ENCODE data around the gene HPCAL1.
"Not testable (repeated sequence)": the region's sequence is repeated elsewhere in the genome, so short reads cannot be mapped to it uniquely, and the experiment has no call there.

The HPCAL1 gene

DNA sequence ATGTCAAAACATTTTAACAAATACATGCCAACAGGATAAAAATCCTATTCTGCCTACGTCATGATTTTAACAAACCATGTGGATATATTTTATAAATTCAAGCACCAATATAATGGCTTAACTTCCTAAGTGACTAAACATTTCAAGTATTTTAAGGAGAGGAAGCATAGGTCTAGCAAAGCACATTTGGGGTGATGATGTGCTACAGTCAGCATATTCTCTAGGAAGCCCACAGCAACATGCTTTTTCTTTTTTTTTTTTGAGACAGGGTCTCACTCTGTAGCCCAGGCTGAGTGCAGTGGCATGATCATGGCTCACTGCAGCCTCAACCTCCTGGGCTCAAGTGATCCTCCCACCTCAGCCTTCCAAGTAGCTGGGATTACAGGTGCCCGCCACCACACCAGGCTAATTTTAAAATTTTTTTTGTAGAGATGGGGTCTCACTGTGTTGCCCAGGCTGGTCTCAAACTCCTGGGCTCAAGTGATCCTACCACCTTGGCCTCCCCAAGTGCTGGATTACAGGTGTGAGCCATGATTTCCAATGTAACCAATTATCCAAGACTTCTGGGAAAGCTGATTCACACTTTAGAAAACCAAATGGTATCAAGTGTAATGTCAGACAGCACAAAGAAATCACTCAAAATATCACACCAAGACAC is 139.9 kb downstream of the HPCAL1 start:
- DNase-seq (ENCODE audit: low read depth in 2 of 2), result not testable (repeated sequence)

DNA sequence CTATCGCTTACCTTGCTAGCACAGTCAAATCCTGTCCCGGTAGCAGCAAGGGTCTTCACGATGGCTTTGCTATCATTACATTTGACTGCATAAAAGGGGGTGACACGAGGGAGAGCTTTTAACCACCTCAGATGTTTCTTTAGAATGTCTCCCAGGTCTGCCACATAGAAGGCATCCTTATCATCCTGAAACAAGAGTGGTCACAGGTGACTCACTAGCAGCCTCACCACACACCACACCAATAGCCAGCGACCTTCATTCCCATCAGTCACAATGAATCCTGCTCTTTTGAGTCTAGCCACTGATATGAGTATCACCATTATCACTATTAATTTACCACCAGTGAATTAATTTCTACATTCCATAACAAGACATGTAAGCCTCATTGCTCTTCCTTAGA is 141.8 kb downstream of the HPCAL1 start:
- DNase-seq (ENCODE audit: low read depth in 2 of 2), result peak in 1 of 2 donors; percentile 47

GRCh38 chr2:10446631-10447030 is 143.9 kb downstream of the HPCAL1 start:
- no peak for DNase-seq (ENCODE audit: low read depth in 2 of 2)

DNA sequence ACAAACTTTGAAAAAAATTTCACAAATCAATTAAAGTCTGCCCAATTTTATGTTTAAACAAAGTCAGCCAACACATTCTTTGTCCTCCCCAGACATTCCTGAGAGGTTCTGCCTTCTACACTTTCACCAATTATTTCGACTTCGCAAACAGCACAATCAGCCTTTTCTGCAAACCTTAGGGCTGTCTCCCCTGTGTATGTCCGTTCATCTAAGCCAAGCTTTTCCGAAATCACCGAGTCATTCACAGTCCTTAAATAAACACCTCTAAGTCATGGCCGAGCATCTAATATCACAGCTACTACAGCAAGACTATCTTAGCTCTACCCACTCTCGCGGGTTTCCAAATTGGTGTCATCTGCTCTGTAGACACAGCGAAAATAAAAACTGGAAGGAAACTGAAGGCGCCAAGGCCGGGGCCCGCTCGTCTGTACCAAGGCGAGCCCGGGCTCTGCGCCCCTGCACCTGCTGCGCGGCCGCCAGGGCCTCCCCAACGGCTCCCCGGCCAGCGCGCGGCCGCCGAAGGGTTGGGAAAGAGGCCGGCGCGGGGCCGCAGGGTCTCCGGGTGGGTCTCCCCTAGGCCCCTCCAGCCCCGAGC is 144.7 kb downstream of the HPCAL1 start:
- peak; percentile 16 to 17 for DNase-seq (ENCODE audit: low read depth in 2 of 2)

GRCh38 chr2:10447895-10448575 is 145.3 kb downstream of the HPCAL1 start, which contains the start of gene ODC1:
TSS of gene ODC1 (minus strand) at chr2:10448327. CDS start at chr2:10445032, 3,295 bp downstream.
- DNase-seq (ENCODE audit: low read depth in 2 of 2), result peak; percentile 95 to 97

GRCh38 chr2:10448576-10449485 is 146.1 kb downstream of the HPCAL1 start:
- DNase-seq (ENCODE audit: low read depth in 2 of 2), result peak; percentile 90 to 91

DNA sequence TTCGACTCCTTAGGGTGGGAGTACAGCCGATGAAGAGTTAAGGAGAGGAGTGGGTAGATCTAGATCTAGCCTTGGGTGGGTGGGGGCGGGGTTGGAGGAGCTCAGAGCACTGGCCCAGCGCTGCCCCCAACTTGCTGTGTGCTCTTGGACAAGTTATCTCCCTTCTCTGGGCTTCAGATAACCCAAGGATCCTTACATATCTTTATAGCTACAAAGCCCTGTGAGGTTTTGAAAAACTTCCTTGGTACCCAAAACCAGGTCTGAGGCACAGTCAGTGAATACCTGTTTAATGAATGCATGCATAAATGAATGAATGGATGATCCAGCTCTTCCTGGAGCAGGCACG is 146.8 kb downstream of the HPCAL1 start:
- DNase-seq (ENCODE audit: low read depth in 2 of 2), result no peak

- no peak for DNase-seq (ENCODE audit: low read depth in 2 of 2)
These were observed 147.4 kb downstream of the HPCAL1 start for GRCh38 chr2:10449838-10450691.

- no peak for DNase-seq (ENCODE audit: low read depth in 2 of 2)
These were observed 149.1 kb downstream of the HPCAL1 start for GRCh38 chr2:10451819-10452218.

- no peak for DNase-seq (ENCODE audit: low read depth in 2 of 2)
These were observed 149.6 kb downstream of the HPCAL1 start for GRCh38 chr2:10452312-10452711.

- no peak for DNase-seq (ENCODE audit: low read depth in 2 of 2)
These were observed 150.5 kb downstream of the HPCAL1 start for GRCh38 chr2:10452956-10453904.

- DNase-seq (ENCODE audit: low read depth in 2 of 2), result no peak
These were observed 151.2 kb downstream of the HPCAL1 start for GRCh38 chr2:10453905-10454298.

GRCh38 chr2:10454505-10454904 is 151.8 kb downstream of the HPCAL1 start:
- DNase-seq (ENCODE audit: low read depth in 2 of 2), result no peak

- DNase-seq (ENCODE audit: low read depth in 2 of 2), result not testable (repeated sequence)
These were observed 154.5 kb downstream of the HPCAL1 start for GRCh38 chr2:10457195-10457594.

GRCh38 chr2:10457846-10458598 is 155.3 kb downstream of the HPCAL1 start:
- DNase-seq (ENCODE audit: low read depth in 2 of 2), result no peak

- DNase-seq (ENCODE audit: low read depth in 2 of 2), result no peak
These were observed 157.7 kb downstream of the HPCAL1 start for GRCh38 chr2:10460366-10460796.

DNA sequence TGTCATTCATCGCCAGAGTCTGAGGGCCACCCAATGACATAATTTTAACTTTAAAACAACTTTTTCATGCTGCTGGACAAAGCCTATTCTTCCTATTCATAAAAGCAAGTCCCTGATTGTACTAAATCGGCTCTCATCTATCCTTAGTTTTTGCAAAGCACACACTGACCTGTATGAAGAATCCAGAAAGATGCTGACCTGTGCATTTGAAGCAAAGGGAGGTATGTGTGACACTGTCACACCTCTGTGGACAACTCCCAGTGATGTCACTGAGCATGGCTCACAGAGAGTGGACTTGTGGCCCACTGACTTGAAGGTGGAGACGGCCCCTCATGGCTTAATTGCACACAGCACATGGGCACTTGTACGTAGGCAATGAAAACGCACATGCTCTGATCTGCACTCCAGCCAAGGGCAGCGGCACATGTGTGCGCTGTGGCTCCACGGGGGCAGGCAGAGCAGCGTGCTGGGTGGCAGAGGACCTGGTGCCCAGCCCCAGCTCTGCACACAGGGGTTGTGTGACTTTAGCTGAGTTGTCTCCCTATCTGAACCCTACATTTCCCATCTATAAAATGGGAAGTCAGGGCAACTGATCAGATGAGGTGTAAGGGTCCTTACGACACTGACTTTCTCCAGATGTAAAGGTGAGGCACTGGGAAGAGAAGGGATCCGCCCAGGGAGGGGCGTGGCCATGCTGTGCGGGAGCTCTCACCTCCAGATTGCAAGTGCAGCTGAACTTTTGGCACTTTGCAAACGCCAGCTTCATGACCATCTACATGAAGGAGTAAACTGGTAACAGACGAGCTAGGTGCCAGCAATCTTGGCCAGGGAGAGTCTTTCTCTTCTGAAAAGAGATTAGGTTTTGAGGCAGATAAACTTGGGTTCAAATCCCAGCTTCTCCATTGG is 159.7 kb downstream of the HPCAL1 start:
- no peak for DNase-seq (ENCODE audit: low read depth in 2 of 2)

- no peak for DNase-seq (ENCODE audit: low read depth in 2 of 2)
These were observed 163.2 kb downstream of the HPCAL1 start for GRCh38 chr2:10465910-10466309.

All from stimulated activated CD8-positive, alpha-beta memory T cell treated with anti-CD3 and anti-CD28 coated beads, Interleukin-2, amount 100 ng/mL, for 48 hours (primary cell).